ENCODE measurements around the gene HSP90B1.

DNA sequence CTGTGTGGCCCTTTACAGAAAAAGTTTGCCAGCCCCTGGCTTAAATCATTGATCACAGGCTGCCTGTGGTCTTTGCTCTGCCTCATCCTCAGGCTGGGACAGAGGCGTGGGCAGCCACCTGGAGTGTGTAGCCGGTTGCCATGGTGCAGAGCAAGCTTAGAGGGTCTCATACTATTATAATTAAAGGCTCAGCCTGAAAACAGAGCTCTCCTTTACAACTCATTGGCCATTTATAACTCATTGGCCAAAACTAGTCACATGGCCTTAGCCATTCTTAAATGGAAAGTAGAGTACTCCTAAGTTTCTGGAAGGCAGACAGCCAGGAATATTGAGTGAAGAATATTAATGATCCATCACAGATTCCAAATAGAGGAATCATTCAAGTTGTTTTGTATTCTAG, 3.0 kb downstream of the HSP90B1 start:
- TF ChIP-seq CTCF (IDR thresholded peaks at IDR 0.05) (no peak), POLR2A (IDR thresholded peaks at IDR 0.05) (no peak)

Measured in vagina (tissue), 2 donors.